ENCODE data around the gene PLEKHF1.

The PLEKHF1 gene

DNA sequence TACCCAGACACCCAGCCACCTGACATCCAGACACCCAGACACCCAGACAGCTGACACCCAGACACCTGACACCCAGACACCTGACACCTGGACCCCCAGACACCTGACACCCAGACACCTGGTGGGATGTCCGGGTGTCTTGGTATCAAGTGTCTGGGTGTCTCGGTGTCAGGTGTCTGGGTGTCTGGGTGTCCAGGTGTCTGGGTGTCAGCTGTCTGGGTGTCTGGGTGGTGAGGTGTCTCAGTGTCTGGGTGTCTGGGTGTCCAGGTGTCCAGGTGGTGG, 31.2 kb downstream of the PLEKHF1 start:
- no peak for DNase-seq (ENCODE audit: low read depth)
- no peak overlapping the region for H3K4me3 ChIP-seq (ENCODE audit: low read length)
- TF ChIP-seq, protein P1, sequence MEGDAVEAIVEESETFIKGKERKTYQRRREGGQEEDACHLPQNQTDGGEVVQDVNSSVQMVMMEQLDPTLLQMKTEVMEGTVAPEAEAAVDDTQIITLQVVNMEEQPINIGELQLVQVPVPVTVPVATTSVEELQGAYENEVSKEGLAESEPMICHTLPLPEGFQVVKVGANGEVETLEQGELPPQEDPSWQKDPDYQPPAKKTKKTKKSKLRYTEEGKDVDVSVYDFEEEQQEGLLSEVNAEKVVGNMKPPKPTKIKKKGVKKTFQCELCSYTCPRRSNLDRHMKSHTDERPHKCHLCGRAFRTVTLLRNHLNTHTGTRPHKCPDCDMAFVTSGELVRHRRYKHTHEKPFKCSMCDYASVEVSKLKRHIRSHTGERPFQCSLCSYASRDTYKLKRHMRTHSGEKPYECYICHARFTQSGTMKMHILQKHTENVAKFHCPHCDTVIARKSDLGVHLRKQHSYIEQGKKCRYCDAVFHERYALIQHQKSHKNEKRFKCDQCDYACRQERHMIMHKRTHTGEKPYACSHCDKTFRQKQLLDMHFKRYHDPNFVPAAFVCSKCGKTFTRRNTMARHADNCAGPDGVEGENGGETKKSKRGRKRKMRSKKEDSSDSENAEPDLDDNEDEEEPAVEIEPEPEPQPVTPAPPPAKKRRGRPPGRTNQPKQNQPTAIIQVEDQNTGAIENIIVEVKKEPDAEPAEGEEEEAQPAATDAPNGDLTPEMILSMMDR (conservative IDR thresholded peaks at IDR 0.05; ENCODE audit: low read depth, low read length), result no peak

DNA sequence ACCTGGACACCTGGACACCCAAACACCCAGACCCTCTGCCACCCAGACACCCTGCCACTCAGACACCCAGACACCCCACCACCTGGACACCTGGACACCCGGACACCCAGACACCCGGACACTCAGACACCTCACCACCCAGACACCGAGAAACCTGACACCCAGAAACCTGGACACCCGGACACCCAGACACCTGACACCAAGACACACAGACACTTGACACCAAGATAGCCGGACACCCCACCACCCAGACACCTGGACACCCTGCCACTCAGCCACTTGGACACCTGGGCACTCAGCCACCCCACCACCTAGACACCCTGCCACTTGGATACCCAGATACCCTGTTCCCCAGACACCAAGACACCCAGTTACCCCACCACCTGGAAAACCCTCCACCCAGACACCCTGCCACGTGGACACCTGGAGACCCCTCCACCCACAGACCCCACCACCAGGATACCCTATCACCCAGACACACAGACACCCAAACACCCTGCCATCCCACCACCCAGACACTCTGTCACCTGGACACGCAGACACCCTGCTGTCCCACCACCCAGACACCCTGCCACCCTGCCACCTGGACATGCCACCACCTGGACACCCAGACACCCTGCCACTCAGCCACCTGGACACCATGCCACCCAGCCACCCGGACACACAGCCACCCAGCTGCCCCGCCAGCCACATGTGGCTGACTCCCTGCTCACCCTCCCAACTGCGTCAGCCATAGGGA, 32.4 kb downstream of the PLEKHF1 start:
- TF ChIP-seq, protein P1 (conservative IDR thresholded peaks at IDR 0.05; ENCODE audit: low read depth, low read length), result no peak
- no peak for DNase-seq (ENCODE audit: low read depth)
- no peak overlapping the region for H3K4me3 ChIP-seq (ENCODE audit: low read length)

DNA sequence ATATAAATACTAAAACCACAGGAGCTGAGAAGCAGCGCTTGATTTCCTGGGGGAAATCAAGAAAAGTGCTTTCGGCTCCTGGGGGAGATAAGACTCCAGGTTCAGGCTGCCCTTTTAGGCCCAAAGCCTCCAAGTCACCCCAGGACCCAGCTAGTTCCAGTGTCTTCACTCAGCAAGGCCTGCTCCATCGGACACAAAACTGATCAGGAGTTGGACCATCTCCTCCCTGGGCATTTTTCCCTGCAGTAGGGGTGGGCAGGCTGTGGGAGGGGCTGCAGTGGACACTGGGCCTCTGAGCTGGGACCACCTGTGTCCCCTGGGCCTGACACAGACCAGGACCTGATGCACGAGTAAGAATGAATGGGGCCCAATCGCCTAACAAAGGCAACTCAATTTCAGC, 34.6 kb downstream of the PLEKHF1 start:
- TF ChIP-seq, protein P1 (conservative IDR thresholded peaks at IDR 0.05; ENCODE audit: low read depth, low read length), result no peak
- no peak overlapping the region for H3K4me3 ChIP-seq (ENCODE audit: low read length)
- DNase-seq (ENCODE audit: low read depth), result no peak

DNA sequence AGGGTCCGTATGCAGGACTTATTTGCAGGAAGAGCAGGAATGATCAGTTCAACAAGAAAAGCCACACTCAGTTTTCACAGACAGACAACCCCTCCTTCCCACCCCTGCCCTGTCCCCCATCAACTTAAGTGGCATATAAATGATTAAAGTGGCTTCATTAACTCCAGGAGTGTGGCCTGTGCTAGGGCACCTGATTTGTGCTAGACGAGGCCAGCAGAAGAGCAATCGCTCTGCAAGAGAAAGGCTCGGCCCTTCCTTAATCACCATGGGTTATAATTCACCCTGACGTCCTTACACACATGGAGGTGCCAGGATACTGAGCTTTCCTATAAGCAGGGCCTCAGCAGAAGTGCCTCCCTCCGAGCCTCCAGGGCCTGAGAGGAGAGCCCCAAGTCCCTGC, 35.2 kb downstream of the PLEKHF1 start:
- TF ChIP-seq, protein P1 (conservative IDR thresholded peaks at IDR 0.05; ENCODE audit: low read depth, low read length), result no peak
- no peak for DNase-seq (ENCODE audit: low read depth)
- no peak overlapping the region for H3K4me3 ChIP-seq (ENCODE audit: low read length)

DNA sequence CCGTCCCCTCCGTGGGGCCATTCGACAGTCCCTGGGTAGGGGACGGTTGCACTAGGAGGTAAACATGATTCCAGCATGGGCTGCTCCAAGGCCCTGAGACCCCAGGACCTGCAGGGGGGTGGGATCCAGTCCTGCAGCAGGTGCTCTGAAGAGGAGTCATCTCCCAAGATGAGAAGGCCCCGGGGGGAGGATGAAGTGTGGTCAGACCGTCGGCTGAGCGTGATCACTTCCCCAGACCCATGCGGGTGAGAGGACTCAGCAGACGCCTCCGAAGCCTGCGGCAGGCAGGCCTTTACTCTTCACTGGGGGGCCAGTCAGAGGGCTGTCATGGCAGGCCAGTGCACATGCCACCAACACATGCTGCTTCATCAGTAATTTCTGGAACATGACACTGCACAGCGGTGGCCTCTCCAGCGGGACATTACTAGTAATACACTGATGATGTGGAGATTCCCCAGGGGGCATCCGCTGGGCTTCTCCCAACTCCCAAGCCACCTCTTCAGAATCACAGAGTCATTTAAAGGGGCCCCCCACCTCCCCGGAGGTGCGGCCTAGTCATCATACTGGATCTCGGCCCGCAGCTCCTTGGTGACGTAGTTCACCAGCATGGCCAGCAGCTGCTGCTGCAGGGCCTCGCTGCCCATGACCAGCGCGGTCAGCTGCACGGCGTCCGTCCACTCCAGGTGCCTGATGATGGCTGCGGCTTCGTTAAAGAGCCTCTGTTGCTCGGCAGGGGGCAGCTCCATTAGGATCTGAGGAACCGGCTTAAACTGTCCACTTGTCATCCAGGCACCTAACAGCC, 37.1 kb downstream of the PLEKHF1 start:
- no peak overlapping the region for H3K4me3 ChIP-seq (ENCODE audit: low read length)
- TF ChIP-seq, protein P1 (conservative IDR thresholded peaks at IDR 0.05; ENCODE audit: low read depth, low read length), result no peak
- no peak for DNase-seq (ENCODE audit: low read depth)

DNA sequence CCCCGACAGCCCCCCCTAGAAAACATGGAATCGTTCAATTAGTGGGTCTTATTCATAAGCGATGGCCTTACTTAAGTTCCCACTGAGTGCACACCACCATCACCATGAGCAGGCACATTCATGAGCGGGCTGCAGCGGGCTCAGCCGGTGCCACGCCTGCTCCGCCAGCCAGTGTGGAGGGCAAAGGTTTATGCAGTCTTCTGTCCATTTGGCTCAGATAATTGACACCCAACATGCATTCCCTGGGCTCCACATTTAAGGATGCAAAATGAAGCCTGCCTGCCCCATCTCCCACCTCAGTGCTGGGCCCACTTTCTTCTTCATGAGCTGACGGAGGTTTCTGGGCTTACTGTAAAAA, 37.7 kb downstream of the PLEKHF1 start:
- H3K4me3 ChIP-seq (ENCODE audit: low read length), result no peak overlapping the region
- TF ChIP-seq, protein P1 (conservative IDR thresholded peaks at IDR 0.05; ENCODE audit: low read depth, low read length), result no peak
- DNase-seq (ENCODE audit: low read depth), result no peak

Data from retinal pigment epithelial cell (primary cell).